Colonic mucosa (tissue), 4 donors: ENCODE data around the gene RGS3. TPM values are rescaled to one million over a fixed set of nuclear protein-coding genes. Genes with fewer than 3 reads are reported as not detected.

Source experiments
- DNase-seq: peaks from one replicate; pipeline ENCODE4 v3.0.0-alpha.2; 2020
- H3K27ac ChIP-seq: fragments of 200-600 bp; one replicate; pipeline ENCODE4 v1.8.0; 2021
- H3K27me3 ChIP-seq: fragments of 200-600 bp; one replicate; pipeline ENCODE4 v1.8.0; 2021
- H3K36me3 ChIP-seq: fragments of 200-600 bp; one replicate; pipeline ENCODE4 v1.8.0; 2021
- H3K4me1 ChIP-seq: fragments of 200-600 bp; one replicate; pipeline ENCODE4 v1.8.0; 2021; ENCODE audit warnings: mild to moderate bottlenecking
- H3K4me3 ChIP-seq: fragments of 200-600 bp; one replicate; pipeline ENCODE4 v1.8.0; 2021
- H3K9ac ChIP-seq, 2 donors: one replicate each; pipeline ENCODE4 v1.7.0; 2013; ENCODE audit warnings: control low read depth in 2 of 2, low read depth in 2 of 2, low read length in 2 of 2
- H3K9me3 ChIP-seq: fragments of 200-600 bp; one replicate; pipeline ENCODE4 v1.8.0; 2021
- intact Hi-C: fragments of 100-400 bp; cut with DNase I; formaldehyde crosslinking; loops from one replicate; pipeline ENCODE4 v1.14.1; 2022
- total RNA-seq, 2 donors: library from RNA; stranded (reverse); fragmentation: NEBNext Ultra II Directional in 1 of 2; extraction: Animal tissue kit (Norgen Biotek cat#: 25700) in 1 of 2; gene quantifications; one replicate each; pipeline ENCODE4 v1.2.1, GENCODE V29; 2021
- TF ChIP-seq, protein P1 (sequence below): fragments of 200-600 bp; IDR thresholded peaks from one replicate; pipeline ENCODE4 v1.8.0; 2022; ENCODE audit warnings: antibody characterized with exemption, mild to moderate bottlenecking
- donor health status: healthy.
- donor health status: DM: no; HTN: no; CAD: no.
- donor health status: DM: no; HTN: no; CAD: no.

RGS3 gene
- total RNA-seq, 2 donors from 2014 or later = 67.4 to 71.1 TPM

DNA sequence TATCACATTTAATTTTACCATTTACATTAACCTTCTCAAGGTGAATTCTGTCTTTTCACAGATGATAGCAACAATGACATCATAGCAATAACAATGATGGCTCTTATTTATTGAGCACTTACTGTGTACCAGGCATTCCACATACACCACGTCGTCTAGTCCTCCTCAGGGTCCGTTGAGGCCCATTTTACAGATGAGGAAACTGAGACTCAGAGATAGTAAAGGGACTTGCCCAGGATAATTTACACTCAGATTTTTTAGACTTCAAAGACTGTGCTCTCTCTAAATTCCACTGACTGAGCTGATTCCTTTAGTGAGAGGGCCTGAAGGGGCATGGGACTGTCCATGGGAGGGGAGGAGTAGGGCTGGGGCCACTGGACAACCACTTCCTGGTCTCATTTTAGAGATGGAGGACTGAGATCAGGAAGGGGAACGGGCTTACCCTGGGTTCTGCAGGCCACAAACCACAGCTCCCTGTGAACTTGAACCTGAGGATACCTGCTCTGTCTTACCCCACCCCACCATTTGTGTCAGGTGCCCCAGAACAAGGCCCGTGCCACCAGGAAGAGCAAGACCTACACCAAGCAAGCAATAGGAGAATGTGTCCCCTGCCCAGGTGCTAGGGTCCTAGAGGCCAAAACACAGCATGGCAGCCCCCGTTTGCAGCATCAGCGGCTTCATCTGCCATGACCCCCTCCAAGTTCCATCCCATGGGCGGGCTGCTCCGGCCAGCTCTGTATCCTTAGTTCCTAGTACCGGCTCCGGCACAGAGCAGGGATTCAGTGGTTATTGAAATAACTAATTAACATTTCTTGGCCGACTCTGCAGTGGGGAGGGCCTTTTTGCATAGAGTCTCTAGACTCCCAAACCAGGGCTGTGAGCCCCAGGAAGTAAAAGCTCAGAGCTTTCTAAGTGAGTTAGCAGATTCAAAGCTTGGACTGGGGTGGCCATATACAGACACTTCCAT is 96.6 kb downstream of the RGS3 start:
- Histone ChIP-seq H3K36me3 (no peaks in the 10 kb centered on the region), H3K27me3 (no peaks in the 10 kb centered on the region), H3K9me3 (no peaks in the 10 kb centered on the region), H3K4me1 (peaks cover 12% of the 10 kb centered on the region), H3K27ac (no peak overlapping the region), H3K9ac (no peak overlapping the region), H3K4me3 (no peak overlapping the region)
- no peak for DNase-seq
- intact Hi-C loops = no loop called here
- TF ChIP-seq, protein P1, sequence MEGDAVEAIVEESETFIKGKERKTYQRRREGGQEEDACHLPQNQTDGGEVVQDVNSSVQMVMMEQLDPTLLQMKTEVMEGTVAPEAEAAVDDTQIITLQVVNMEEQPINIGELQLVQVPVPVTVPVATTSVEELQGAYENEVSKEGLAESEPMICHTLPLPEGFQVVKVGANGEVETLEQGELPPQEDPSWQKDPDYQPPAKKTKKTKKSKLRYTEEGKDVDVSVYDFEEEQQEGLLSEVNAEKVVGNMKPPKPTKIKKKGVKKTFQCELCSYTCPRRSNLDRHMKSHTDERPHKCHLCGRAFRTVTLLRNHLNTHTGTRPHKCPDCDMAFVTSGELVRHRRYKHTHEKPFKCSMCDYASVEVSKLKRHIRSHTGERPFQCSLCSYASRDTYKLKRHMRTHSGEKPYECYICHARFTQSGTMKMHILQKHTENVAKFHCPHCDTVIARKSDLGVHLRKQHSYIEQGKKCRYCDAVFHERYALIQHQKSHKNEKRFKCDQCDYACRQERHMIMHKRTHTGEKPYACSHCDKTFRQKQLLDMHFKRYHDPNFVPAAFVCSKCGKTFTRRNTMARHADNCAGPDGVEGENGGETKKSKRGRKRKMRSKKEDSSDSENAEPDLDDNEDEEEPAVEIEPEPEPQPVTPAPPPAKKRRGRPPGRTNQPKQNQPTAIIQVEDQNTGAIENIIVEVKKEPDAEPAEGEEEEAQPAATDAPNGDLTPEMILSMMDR = no peak

DNA sequence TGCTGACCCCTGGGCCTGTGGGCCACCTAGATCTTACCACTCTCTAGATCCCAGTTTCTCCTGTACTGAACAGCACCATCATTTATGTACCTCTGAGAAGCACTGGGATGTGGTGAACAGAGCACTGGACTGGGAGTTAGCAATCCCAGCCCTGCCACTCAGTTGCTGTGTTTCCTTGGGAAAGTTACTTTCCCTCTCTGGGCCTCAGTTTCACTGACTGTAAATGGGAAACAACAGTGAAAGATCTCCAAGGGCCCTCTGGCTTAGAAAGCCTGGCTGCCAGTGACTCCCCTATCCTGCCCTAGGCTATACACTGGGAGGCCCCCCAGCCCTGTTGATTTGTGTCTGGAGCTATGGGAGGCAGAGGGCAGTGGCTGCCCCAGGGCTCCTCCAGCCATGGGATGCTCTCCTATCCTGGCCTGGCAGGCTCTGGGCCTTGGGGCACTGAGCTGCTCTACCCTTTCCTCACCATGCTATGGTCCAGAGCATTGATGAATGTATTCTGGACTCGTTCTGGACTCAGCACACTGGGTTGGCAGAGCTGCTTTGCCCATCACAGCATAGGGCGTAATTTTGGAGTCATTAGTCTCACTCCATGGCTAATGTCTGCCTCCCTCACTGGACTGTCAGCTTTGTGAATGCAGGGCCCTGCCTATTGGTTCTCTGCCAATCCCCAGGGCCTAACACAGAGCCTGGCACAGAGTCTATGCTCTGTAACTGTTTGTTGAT is 99.3 kb downstream of the RGS3 start:
- H3K4me1 ChIP-seq = peaks cover 12% of the 10 kb centered on the region
- no peak overlapping the region for H3K27ac ChIP-seq

DNA sequence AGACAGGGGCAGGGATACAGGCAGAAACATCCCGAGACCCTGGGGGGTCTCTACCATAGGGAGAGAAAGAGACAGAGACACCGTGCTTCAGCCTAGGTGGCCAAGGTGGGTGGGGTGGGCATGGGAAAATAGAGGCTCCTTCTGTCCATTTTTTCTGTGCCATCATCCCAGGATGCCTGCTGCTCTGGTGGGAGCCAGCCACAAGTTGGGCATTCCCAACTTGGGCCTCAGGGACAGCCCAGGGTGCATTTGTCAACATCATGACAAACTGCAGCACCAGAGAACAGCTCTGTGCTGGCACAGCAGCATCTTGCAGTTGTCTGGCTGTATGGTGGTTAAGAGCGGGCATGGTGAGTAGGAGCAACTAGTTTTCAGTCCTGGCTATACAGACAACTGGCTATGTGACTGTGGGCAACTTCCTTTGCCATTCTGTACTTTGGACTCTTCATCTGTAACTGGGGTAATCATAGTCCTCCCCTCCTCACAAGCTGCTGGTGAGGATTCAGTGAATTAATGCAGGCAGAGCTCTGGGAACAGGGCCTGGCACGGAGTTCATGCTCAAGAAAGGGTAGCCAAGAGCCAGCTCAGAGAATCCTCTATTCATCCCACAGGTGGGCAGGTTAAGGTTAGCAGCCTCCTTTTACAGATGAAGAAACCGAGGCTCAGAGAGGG is 100.4 kb downstream of the RGS3 start:
- peak overlapping the region in 1 of 2 donors; percentile 86 for H3K9ac ChIP-seq
- no peaks in the 10 kb centered on the region for H3K27me3 ChIP-seq
- TF ChIP-seq, protein P1 = no peak

More for the DNA sequence above, 99.3 kb downstream of the RGS3 start:
- no peaks in the 10 kb centered on the region for H3K9me3 ChIP-seq
- no peak for DNase-seq
- H3K9ac ChIP-seq = no peak overlapping the region
- H3K36me3 ChIP-seq = no peaks in the 10 kb centered on the region
- no peak overlapping the region for H3K4me3 ChIP-seq
- intact Hi-C loops = no loop called here
- TF ChIP-seq, protein P1 = no peak
- no peaks in the 10 kb centered on the region for H3K27me3 ChIP-seq

DNA sequence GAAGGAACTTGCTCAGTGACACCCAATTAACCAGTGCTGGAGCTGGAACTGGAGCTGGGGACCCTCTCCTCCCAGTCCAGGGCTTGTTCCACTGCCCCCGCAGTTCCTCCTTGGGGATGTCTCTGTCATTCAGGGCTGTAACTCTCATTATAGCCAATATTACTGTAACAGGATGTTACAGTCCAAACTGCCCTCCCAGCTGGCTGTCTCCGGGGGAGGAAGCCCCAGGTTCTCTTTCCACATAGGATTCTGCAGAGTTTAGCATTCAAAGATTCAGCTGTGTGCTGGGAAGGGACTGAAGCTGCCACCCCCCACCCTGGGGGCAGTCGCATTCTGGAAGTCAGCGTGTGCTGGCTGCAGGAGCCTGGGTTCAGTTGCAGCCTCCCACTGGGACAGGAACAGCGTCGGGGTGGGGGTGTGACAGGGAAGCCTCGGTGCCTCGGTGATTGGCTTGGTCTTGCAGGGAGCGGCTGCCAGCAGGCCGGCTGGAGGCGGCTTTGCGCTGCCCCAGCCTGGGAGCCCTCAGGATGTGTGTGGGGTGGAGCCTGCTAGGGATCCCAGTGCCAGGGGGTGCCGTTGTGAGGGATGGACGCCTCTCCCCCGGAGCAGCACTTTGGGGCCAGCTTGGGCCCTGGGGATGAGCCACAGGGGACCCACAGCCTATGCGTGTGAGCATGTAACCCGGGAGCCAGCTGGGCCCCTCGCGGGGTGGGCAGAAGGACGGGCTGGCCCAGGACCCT is 101.1 kb downstream of the RGS3 start:
- Histone ChIP-seq H3K27me3 (no peaks in the 10 kb centered on the region), H3K9ac (peak overlapping the region; percentile 65 to 86)

More for the DNA sequence above, 100.4 kb downstream of the RGS3 start:
- intact Hi-C loops = no loop called here
- Histone ChIP-seq H3K27ac (peak overlapping the region; percentile 92), H3K9me3 (no peaks in the 10 kb centered on the region), H3K4me1 (peaks cover 12% of the 10 kb centered on the region), H3K36me3 (no peaks in the 10 kb centered on the region), H3K4me3 (no peak overlapping the region)
- peak; percentile 51 for DNase-seq

More for the DNA sequence above, 101.1 kb downstream of the RGS3 start:
- peak overlapping the region; percentile 92 for H3K27ac ChIP-seq
- H3K9me3 ChIP-seq = no peaks in the 10 kb centered on the region
- peaks cover 12% of the 10 kb centered on the region for H3K4me1 ChIP-seq
- TF ChIP-seq, protein P1 = no peak
- intact Hi-C loops = no loop called here
- no peaks in the 10 kb centered on the region for H3K36me3 ChIP-seq
- DNase-seq = peak; percentile 87
- peak overlapping the region; percentile 37 for H3K4me3 ChIP-seq
